ENCODE data around the gene TASP1.
"Not testable (repeated sequence)": the region's sequence is repeated elsewhere in the genome, so short reads cannot be mapped to it uniquely, and the experiment has no call there.

The TASP1 gene

DNA sequence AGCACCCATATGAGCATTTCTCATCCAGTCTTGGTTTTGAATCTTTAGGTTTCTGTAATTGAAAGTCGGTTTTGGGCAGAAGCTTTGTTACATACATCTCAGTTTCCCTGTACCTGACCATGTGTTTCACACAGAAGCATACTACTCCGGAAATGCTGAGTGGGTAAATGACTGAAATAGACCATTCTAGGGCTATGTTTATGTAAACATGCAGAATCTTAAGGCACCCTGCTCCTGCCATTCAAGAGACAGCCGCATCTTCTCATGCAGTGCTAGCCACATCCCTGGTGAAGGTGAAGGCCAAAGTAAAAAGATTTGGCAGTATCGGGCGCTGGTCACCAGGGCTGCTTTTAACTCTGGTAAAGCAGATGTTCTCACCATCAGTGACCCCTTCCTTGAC, 246.3 kb downstream of the TASP1 start:
- DNase-seq (ENCODE audit: insufficient read length, low spot score) (no peak), FAIRE-seq (no peak)
- TF ChIP-seq, protein P1, sequence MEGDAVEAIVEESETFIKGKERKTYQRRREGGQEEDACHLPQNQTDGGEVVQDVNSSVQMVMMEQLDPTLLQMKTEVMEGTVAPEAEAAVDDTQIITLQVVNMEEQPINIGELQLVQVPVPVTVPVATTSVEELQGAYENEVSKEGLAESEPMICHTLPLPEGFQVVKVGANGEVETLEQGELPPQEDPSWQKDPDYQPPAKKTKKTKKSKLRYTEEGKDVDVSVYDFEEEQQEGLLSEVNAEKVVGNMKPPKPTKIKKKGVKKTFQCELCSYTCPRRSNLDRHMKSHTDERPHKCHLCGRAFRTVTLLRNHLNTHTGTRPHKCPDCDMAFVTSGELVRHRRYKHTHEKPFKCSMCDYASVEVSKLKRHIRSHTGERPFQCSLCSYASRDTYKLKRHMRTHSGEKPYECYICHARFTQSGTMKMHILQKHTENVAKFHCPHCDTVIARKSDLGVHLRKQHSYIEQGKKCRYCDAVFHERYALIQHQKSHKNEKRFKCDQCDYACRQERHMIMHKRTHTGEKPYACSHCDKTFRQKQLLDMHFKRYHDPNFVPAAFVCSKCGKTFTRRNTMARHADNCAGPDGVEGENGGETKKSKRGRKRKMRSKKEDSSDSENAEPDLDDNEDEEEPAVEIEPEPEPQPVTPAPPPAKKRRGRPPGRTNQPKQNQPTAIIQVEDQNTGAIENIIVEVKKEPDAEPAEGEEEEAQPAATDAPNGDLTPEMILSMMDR (IDR thresholded peaks at IDR 0.05; ENCODE audit: insufficient read depth, missing control alignments), result no peak

DNA sequence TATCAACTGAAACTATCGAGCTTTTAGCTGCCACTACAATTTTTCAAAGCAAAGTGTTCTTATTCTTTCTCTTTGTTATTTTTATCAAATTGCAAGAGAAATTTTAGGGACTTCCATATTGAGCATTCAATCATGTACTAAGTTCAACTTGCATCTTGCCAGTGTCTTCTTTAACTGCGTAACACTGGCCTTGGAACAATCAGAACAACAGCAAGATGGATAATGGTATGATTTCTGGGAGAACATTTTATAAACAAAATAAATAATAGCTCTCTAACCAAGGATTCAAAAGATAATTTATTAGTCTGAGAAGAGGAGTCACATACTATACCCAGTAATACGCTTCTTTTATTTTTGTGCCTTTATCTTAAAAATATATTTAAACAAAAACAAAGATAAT, 249.6 kb downstream of the TASP1 start:
- TF ChIP-seq, protein P1 (IDR thresholded peaks at IDR 0.05; ENCODE audit: insufficient read depth, missing control alignments), result no peak
- no peak for DNase-seq (ENCODE audit: insufficient read length, low spot score)

DNA sequence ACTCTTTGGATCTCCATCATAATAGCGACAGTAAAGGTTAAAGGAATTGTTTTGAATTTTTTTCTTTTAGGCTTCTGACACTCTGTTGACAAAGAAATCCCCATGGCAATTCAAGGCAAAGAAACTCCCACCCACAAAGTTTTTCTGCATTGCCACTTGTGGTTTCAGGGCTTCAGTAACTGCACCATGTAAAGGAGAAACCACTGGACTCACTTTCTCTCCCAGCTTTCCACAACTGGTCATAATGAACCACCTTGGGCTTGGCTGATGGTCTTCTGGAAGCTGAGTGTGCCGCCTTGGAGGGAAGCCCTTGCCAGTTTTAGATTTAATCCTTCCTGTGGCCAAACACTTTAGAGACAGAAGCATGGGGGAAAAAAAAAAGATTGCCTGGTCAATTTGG, 254.6 kb downstream of the TASP1 start:
- TF ChIP-seq, protein P1 (IDR thresholded peaks at IDR 0.05; ENCODE audit: insufficient read depth, missing control alignments), result no peak
- no peak for FAIRE-seq
- DNase-seq (ENCODE audit: insufficient read length, low spot score), result no peak

More for the DNA sequence above, 249.6 kb downstream of the TASP1 start:
- FAIRE-seq, result no peak

DNA sequence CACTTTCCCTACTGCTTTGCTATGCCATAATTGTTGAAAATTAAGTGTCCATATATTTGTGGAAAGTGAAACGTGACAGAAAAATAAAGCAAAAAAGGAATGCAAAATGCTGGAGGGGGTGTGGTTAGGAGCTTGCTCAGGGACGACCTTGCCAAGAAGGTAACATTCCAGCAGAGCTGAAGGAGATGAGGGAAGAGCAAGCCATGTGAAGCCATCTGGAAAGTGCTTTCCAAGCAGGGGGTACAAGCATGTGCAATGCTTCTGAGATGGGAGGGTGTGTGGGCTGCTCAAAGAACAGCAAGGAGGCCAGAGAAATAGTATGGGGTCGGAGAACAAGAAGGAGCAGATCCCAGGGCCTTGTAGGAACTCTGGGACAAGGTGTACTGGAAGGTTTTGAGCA, 255.9 kb downstream of the TASP1 start:
- FAIRE-seq (no peak), DNase-seq (ENCODE audit: insufficient read length, low spot score) (no peak)

DNA sequence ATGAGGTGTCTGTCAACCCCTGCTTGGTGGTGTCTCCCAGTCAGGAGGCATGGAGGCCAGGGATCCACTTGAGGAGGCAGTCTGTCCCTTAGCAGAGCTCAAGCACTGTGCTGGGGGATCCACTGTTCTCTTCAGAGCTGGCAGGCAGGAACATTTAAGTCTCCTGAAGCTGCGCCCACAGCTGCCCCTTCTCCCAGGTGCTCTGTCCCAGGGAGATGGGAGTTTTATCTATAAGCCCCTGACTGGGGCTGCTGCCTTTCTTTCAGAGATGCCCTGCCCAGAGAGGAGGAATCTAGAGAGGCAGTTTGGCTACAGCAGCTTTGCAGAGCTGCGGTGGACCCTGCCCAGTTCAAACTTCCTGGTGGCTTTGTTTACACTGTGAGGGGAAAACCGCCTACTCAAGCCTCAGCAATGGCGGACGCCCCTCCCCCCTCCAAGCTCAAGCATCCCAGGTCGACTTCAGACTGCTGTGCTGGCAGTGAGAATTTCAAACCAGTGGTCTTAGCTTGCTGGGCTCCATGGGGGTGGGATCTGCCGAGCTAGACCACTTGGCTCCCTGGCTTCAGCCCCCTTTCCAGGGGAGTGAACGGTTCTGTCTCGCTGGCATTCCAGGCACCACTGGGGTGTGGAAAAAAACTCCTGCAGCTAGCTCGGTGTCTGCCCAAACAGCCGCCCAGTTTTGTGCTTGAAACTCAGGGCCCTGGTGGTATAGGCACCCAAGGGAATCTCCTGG, 258.1 kb downstream of the TASP1 start:
- not testable (repeated sequence) for FAIRE-seq; DNase-seq (ENCODE audit: insufficient read length, low spot score)

More for the DNA sequence above, 255.9 kb downstream of the TASP1 start:
- TF ChIP-seq, protein P1 (IDR thresholded peaks at IDR 0.05; ENCODE audit: insufficient read depth, missing control alignments), result no peak

DNA sequence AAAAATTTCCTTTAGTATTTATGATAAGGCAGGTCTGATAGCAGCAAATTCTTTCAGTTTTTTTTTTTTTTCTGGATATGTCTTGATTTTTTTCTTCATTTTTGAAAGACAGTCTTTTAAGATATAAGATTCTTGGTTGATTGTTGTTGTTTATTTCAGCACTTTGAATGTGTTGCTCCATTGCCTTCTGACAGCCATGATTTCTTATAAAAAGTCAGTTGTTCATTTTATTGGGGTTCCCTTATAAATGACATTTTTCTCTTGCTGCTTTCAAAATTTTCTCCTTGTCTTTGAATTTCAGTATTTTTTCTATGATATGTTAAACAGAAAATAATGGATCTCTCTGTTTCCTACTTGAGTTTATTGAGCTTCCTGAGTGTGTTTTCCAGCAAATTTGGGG, 265.3 kb downstream of the TASP1 start:
- FAIRE-seq (no peak), DNase-seq (ENCODE audit: insufficient read length, low spot score) (no peak)
- TF ChIP-seq, protein P1 (IDR thresholded peaks at IDR 0.05; ENCODE audit: insufficient read depth, missing control alignments), result no peak

DNA sequence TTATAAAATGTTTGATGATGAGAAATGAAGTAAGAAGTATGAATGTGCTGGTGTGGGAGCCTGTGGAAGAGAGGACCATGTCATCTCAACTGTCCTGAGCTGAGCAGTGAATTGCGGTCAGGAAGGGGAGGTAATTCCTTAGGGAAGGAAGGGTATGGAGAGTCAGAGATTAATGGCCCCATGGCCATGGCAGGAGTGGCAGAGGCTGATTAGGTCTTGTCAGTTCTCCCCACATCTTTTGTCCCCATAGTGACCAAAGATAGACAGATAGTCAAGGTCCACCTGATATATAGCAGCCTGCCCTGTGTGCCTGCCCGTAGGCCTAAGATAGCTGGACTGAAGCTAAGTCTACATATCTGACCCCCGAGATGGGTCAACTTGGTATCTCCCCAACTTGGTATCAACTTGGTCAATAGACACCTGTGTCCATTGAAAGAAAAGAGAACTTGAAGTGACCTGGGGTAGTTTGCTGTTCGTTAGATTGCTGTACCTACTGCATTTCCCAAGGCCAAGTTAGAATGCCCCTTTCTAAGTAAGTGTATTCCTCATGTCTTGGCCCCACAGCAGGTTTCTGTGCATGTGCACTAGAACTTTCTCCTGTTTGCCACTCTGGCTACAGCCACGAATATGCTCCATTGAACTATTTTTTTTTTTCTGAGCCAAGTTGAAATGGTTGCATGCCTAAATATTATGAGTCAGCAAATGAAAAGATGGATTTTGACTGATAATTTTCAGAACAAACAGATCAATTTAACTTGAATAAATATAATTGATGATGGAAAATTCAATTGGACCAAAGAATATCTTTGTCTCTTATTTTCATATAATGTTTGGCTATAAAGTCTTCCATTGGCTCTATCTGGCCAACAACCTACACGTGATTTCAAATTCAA, 274.2 kb downstream of the TASP1 start:
- TF ChIP-seq, protein P1 (IDR thresholded peaks at IDR 0.05; ENCODE audit: insufficient read depth, missing control alignments), result no peak
- no peak for DNase-seq (ENCODE audit: insufficient read length, low spot score)
- no peak for FAIRE-seq

Measured in D721Med (cell line).